Parathyroid adenoma (tissue), 2 donors: ENCODE data around the gene MRPL11.
A peak's percentile ranks its signal among the peaks of the same experiment; 100 is the strongest.

Experiments used
- H2AFZ ChIP-seq: fragments of 300-600 bp; sonication (generic); one replicate; pipeline ENCODE4 v1.7.0; 2017; ENCODE audit warnings: antibody characterized with exemption, mild to moderate bottlenecking
- H3K27ac ChIP-seq: fragments of 300-600 bp; sonication (generic); one replicate; pipeline ENCODE4 v1.7.0; 2017
- H3K27me3 ChIP-seq: fragments of 300-600 bp; sonication (generic); one replicate; pipeline ENCODE4 v1.7.0; 2017; ENCODE audit warnings: low read length; ENCODE audit not compliant: control insufficient read depth, insufficient read depth
- H3K36me3 ChIP-seq: fragments of 300-600 bp; sonication (generic); one replicate; pipeline ENCODE4 v1.7.0; 2017; ENCODE audit warnings: low read length; ENCODE audit not compliant: control insufficient read depth, insufficient read depth
- H3K4me1 ChIP-seq: fragments of 300-600 bp; sonication (generic); one replicate; pipeline ENCODE4 v1.7.0; 2017; ENCODE audit warnings: control low read depth
- H3K4me2 ChIP-seq: fragments of 300-600 bp; sonication (generic); one replicate; pipeline ENCODE4 v1.7.0; 2017; ENCODE audit warnings: low read length
- H3K4me3 ChIP-seq: fragments of 300-600 bp; sonication (generic); one replicate; pipeline ENCODE4 v1.7.0; 2017; ENCODE audit warnings: low read depth, low read length
- H3K79me2 ChIP-seq: fragments of 300-600 bp; sonication (generic); one replicate; pipeline ENCODE4 v1.7.0; 2017; ENCODE audit warnings: control low read depth
- H3K9ac ChIP-seq: fragments of 300-600 bp; sonication (generic); one replicate; pipeline ENCODE4 v1.7.0; 2017; ENCODE audit warnings: mild to moderate bottlenecking
- H3K9me3 ChIP-seq: fragments of 300-600 bp; sonication (generic); one replicate; pipeline ENCODE4 v1.7.0; 2017; ENCODE audit warnings: low read length; ENCODE audit not compliant: control insufficient read depth
- TF ChIP-seq, protein P1 (sequence below): fragments of 300-600 bp; sonication (generic); IDR thresholded peaks from one replicate; pipeline ENCODE4 v1.7.0; 2017; ENCODE audit warnings: antibody characterized with exemption, mild to moderate bottlenecking
- donor health status: primary hyperparathyroidism.

MRPL11 gene

DNA sequence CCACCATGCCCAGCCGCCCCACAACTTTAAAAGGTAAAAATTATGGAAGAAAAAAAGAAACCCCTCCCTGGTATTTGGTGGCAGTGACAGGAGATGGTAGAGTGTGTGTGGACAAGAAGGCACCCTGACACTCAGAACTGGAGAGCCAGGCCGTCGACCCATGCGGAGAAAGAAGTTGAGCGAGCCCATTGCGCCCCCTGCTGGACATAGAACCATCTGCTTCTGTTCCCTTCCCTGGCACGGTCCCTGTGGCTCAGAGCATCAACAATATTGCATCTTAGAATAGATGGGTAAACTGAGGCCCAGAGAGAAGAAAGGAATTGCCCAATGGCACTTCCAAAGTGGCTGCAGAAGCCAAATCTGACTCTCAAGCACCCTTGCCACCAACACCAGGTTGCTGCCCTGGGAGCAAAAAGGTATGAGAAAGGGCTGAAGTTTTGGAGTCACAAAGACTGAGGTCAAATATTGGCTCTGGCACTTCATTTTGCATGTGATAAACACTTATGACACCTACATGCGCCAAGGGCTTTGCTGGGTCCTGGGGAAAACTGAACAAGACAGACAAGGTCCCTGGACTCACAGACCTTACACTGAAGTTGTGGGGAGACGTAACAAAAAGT is 8.6 kb downstream of the MRPL11 start:
- H3K9me3 ChIP-seq = no peaks in the 10 kb centered on the region
- H3K4me3 ChIP-seq = no peak overlapping the region
- H3K79me2 ChIP-seq = no peaks in the 10 kb centered on the region
- H3K9ac ChIP-seq = no peak overlapping the region
- TF ChIP-seq, protein P1, sequence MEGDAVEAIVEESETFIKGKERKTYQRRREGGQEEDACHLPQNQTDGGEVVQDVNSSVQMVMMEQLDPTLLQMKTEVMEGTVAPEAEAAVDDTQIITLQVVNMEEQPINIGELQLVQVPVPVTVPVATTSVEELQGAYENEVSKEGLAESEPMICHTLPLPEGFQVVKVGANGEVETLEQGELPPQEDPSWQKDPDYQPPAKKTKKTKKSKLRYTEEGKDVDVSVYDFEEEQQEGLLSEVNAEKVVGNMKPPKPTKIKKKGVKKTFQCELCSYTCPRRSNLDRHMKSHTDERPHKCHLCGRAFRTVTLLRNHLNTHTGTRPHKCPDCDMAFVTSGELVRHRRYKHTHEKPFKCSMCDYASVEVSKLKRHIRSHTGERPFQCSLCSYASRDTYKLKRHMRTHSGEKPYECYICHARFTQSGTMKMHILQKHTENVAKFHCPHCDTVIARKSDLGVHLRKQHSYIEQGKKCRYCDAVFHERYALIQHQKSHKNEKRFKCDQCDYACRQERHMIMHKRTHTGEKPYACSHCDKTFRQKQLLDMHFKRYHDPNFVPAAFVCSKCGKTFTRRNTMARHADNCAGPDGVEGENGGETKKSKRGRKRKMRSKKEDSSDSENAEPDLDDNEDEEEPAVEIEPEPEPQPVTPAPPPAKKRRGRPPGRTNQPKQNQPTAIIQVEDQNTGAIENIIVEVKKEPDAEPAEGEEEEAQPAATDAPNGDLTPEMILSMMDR = peak; percentile 68
- no peaks in the 10 kb centered on the region for H3K27me3 ChIP-seq
- no peaks in the 10 kb centered on the region for H3K36me3 ChIP-seq
- H3K4me1 ChIP-seq = no peaks in the 10 kb centered on the region
- no peak overlapping the region for H2AFZ ChIP-seq
- no peak overlapping the region for H3K27ac ChIP-seq
- H3K4me2 ChIP-seq = no peak overlapping the region

DNA sequence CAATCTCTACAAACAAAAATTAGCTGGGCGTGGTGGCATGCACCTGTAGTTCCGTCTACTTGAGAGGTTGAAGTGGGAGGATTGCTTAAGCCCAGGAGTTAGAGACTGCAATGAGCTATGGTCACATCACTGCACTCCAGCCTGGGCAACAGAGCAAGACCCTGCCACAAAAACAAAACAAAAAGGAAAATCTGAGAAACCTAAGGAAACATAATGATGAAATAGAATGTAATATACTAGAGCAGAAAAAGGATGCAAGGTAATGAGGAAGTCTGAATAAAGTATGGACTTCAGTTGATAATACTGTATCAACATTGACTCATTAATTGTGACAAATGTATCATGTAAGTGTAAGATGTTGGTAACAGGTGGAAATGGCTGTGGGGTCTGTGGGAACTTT is 9.7 kb downstream of the MRPL11 start:
- Histone ChIP-seq H3K27ac (no peak overlapping the region), H3K9me3 (no peaks in the 10 kb centered on the region), H3K36me3 (no peaks in the 10 kb centered on the region), H3K9ac (no peak overlapping the region), H3K4me1 (no peaks in the 10 kb centered on the region), H3K79me2 (no peaks in the 10 kb centered on the region), H3K4me2 (no peak overlapping the region), H3K27me3 (no peaks in the 10 kb centered on the region), H2AFZ (no peak overlapping the region), H3K4me3 (no peak overlapping the region)
- TF ChIP-seq, protein P1 = no peak

DNA sequence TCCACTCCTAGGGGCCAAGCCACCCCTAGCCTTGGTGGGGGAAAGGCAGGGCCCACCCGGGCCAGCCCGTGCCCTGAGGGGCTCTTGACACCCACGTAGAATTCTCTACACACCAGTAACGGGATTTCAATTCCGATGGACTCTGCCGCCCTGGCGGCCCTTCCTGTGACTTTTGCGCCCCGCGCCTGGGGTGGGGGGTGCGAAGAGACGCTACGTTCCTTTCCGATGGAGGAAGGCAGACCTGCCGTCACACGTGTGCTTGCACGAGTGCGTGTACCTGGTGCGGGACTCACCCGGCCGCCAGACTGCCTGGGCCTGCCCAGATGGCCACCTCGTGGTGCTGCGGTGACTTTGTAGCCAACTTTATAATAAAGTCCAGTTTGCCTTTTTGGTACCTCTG is 12.3 kb downstream of the MRPL11 start:
- no peaks in the 10 kb centered on the region for H3K9me3 ChIP-seq

DNA sequence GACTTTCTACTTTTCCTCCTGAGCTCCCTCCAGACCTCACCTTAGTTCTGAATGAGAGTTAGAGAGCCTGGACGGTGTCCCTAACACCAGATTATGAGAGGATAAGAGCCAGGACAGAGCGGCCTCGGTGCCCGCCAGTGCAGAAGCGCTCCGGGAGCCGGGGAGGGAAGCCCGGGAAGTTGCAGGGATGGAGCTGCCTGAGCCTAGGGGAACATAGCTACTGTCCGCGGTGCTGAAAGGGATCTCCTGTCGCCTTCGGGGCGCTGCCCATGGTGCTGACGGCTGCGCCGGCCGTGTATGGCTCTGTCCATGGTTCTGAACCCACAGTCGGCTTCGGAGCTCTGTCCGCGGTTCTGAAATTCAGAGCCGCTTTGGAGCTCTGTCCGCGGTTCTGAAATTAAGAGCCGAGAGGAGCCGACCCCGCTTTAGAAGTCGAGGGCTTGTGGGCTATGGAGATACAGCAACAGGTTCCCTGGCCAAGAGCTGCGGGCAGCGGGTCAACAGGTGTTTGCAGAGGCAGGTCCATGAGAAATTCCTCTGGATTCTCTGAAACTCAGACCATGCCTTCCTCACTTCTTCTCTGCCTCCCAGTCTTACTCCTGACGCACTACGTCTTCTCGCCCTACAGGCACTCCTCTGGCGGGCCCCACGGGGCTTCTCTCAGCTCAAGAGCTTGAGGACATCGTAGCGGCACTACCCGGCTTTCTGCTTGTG is 17.0 kb downstream of the MRPL11 start:
- Histone ChIP-seq H3K9ac (no peak overlapping the region), H3K4me1 (peaks cover 4% of the 10 kb centered on the region), H3K4me3 (no peak overlapping the region), H3K27me3 (no peaks in the 10 kb centered on the region), H2AFZ (no peak overlapping the region), H3K36me3 (no peaks in the 10 kb centered on the region), H3K79me2 (no peaks in the 10 kb centered on the region), H3K9me3 (no peaks in the 10 kb centered on the region), H3K4me2 (no peak overlapping the region), H3K27ac (peak overlapping the region; percentile 71)
- TF ChIP-seq, protein P1 = no peak

More for the DNA sequence above, 12.3 kb downstream of the MRPL11 start:
- Histone ChIP-seq H3K36me3 (no peaks in the 10 kb centered on the region), H3K4me3 (no peak overlapping the region), H3K27ac (no peak overlapping the region), H2AFZ (no peak overlapping the region), H3K79me2 (no peaks in the 10 kb centered on the region), H3K9ac (no peak overlapping the region), H3K27me3 (no peaks in the 10 kb centered on the region), H3K4me2 (no peak overlapping the region), H3K4me1 (no peaks in the 10 kb centered on the region)
- TF ChIP-seq, protein P1 = no peak
